ENCODE measurements around the gene TYSND1. TPM values are rescaled to one million over a fixed set of nuclear protein-coding genes. Genes with fewer than 3 reads are reported as not detected.

TYSND1 gene
- total and polyA plus RNA-seq, 2 of the 13 experiments (the other 11 are each of a cell fraction or from before 2014, with no cell fraction given) = 3.3 to 8.9 TPM

GRCh38 chr10:70167246-70167645, 20.7 kb upstream of the TYSND1 start (continued):
- TF ChIP-seq KAT2B (IDR thresholded peaks at IDR 0.05; ENCODE audit: borderline replicate concordance, low read depth, low read length) = no peak
- TF ChIP-seq, protein P1, sequence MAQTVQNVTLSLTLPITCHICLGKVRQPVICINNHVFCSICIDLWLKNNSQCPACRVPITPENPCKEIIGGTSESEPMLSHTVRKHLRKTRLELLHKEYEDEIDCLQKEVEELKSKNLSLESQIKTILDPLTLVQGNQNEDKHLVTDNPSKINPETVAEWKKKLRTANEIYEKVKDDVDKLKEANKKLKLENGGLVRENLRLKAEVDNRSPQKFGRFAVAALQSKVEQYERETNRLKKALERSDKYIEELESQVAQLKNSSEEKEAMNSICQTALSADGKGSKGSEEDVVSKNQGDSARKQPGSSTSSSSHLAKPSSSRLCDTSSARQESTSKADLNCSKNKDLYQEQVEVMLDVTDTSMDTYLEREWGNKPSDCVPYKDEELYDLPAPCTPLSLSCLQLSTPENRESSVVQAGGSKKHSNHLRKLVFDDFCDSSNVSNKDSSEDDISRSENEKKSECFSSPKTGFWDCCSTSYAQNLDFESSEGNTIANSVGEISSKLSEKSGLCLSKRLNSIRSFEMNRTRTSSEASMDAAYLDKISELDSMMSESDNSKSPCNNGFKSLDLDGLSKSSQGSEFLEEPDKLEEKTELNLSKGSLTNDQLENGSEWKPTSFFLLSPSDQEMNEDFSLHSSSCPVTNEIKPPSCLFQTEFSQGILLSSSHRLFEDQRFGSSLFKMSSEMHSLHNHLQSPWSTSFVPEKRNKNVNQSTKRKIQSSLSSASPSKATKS (CRISPR knock-in tag; IDR thresholded peaks at IDR 0.05) = no peak
- no peak for TF ChIP-seq PAWR (CRISPR knock-in tag; IDR thresholded peaks at IDR 0.05; ENCODE audit: borderline replicate concordance)
- TF ChIP-seq ZNF773 (CRISPR knock-in tag; IDR thresholded peaks at IDR 0.05; ENCODE audit: borderline replicate concordance) = no peak
- TF ChIP-seq ZFP90 (CRISPR knock-in tag; IDR thresholded peaks at IDR 0.05; ENCODE audit: borderline replicate concordance) = no peak

- Histone ChIP-seq H3K4me2 (ENCODE audit: low read depth, low read length) (no peak overlapping the region), H4K20me1 (ENCODE audit: insufficient read depth, low read length) (peaks cover 76% of the 10 kb centered on the region), H3K36me3 (replicated peaks in 1 of 2; ENCODE audit: control insufficient read depth in 1 of 2, insufficient read depth in 2 of 2, low read length in 2 of 2) (peaks cover 2 to 43% of the 10 kb centered on the region in 2 experiments; a peak in 4 of 5 replicates), H3K9me3 (ENCODE audit: low read length) (no peaks in the 10 kb centered on the region), H3K4me3 (replicated peaks in 1 of 3; ENCODE audit: insufficient read depth in 1 of 3, low read depth in 2 of 3, low read length in 3 of 3) (no peak overlapping the region), H3K27ac (ENCODE audit: extremely low read length, insufficient read depth, low read length) (no peak overlapping the region), H3K4me1 (ENCODE audit: insufficient read depth, low read length) (peaks cover 81% of the 10 kb centered on the region), H2AFZ (ENCODE audit: low read length) (no peak overlapping the region), H3K9ac (ENCODE audit: insufficient read depth, low read depth, low read length) (no peak overlapping the region), H3K79me2 (ENCODE audit: insufficient read depth, low read length) (peaks cover 83% of the 10 kb centered on the region), H3K27me3 (ENCODE audit: control insufficient read depth in 1 of 2, insufficient read depth in 2 of 2, low read length in 2 of 2) (no peaks in the 10 kb centered on the region; a peak in 1 of 5 replicates)
- 93% methylated on average over 3 of the region's 3 CpGs for WGBS (ENCODE audit: low lambda C conversion rate)
- CTCF ChIA-PET (ENCODE audit: low intra/inter-chr PET ratio, low total read pairs) = no interaction called here
- BruUV-seq (replicated peaks) = no TSS peak
- DNase-seq (ENCODE audit: low spot score) = no peak
- POLR2A ChIA-PET = interaction anchor here (5.1 kb wide), 1 partner anchor 20 kb away, joined by 84 read pairs; the partner anchor contains the start of gene TYSND1
- TF ChIP-seq ATF7 (IDR thresholded peaks at IDR 0.05) = peak; percentile 78
- no peak for TF ChIP-seq ATF7 (CRISPR knock-in tag; IDR thresholded peaks at IDR 0.05)
- TF ChIP-seq, protein P2, sequence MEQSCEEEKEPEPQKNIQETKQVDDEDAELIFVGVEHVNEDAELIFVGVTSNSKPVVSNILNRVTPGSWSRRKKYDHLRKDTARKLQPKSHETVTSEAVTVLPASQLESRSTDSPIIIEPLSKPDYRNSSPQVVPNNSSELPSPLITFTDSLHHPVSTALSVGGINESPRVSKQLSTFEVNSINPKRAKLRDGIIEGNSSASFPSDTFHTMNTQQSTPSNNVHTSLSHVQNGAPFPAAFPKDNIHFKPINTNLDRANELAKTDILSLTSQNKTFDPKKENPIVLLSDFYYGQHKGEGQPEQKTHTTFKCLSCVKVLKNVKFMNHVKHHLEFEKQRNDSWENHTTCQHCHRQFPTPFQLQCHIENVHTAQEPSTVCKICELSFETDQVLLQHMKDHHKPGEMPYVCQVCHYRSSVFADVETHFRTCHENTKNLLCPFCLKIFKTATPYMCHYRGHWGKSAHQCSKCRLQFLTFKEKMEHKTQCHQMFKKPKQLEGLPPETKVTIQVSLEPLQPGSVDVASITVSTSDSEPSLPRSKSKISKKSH (CRISPR knock-in tag; IDR thresholded peaks at IDR 0.05; ENCODE audit: borderline replicate concordance) = no peak
- intact Hi-C loops (cut with micrococcal nuclease; ENCODE audit: unreplicated experiment) (no loop called here), in situ Hi-C loops (cut with HindIII; ENCODE audit: extremely low pct_ligation_motif_present, low pct_unique_long_range_greater_than_20kb) (no loop called here)
- FAIRE-seq = no peak
- no peak for ATAC-seq
Measured at GRCh38 chr10:70166394-70166793, 19.9 kb upstream of the TYSND1 start.

All from HepG2 (cell line).